CD8-positive, alpha-beta memory T cell (primary cell): ENCODE data around the gene OR2T2. TPM values are rescaled to one million over a fixed set of nuclear protein-coding genes. Genes with fewer than 3 reads are reported as not detected.

Experiments used
- polyA plus RNA-seq: library from polyadenylated mRNA; unstranded; fragments of 300-500 nt; fragmentation: Illumina TruSeq; gene quantifications from one replicate; pipeline ENCODE4 v1.2.3, GENCODE V29; 2021
- total RNA-seq, 2 experiments: library from RNA; stranded (reverse); gene quantifications; one replicate each; pipeline ENCODE4 v1.2.3, GENCODE V29; 2021

Gene OR2T2
- total and polyA plus RNA-seq, 3 experiments from 2014 or later: not detected

Other genes with a start within 250 kb of the OR2T2 start
- not detected for gene OR2M3, start 248.4 kb upstream of the OR2T2 start, total RNA-seq
- not detected for gene OR2M3, start 248.4 kb upstream of the OR2T2 start, polyA plus RNA-seq
- not detected for gene OR2M4, start 214.2 kb upstream of the OR2T2 start, total RNA-seq
- not detected for gene OR2M4, start 214.2 kb upstream of the OR2T2 start, polyA plus RNA-seq
- not detected for gene OR2T33, start 167.7 kb upstream of the OR2T2 start, total RNA-seq
- gene OR2T33, start 167.7 kb upstream of the OR2T2 start, polyA plus RNA-seq: not detected
- gene OR2T12, start 142.2 kb upstream of the OR2T2 start, total RNA-seq: not detected
- gene OR2T12, start 142.2 kb upstream of the OR2T2 start, polyA plus RNA-seq: not detected
- not detected for gene OR2M7, start 121.1 kb upstream of the OR2T2 start, total RNA-seq
- gene OR2M7, start 121.1 kb upstream of the OR2T2 start, polyA plus RNA-seq: not detected
- gene OR14C36, start 96.9 kb upstream of the OR2T2 start, total RNA-seq: not detected
- not detected for gene OR14C36, start 96.9 kb upstream of the OR2T2 start, polyA plus RNA-seq
- not detected for gene OR2T4, start 84.0 kb upstream of the OR2T2 start, total RNA-seq
- not detected for gene OR2T4, start 84.0 kb upstream of the OR2T2 start, polyA plus RNA-seq
- gene OR2T6, start 69.9 kb upstream of the OR2T2 start, total RNA-seq: not detected
- gene OR2T6, start 69.9 kb upstream of the OR2T2 start, polyA plus RNA-seq: not detected
- not detected for gene OR2T1, start 42.6 kb upstream of the OR2T2 start, total RNA-seq
- gene OR2T1, start 42.6 kb upstream of the OR2T2 start, polyA plus RNA-seq: not detected
- not detected for gene OR2T3, start 27.7 kb downstream of the OR2T2 start, total RNA-seq
- gene OR2T3, start 27.7 kb downstream of the OR2T2 start, polyA plus RNA-seq: not detected
- not detected for gene OR2T5, start 43.0 kb downstream of the OR2T2 start, total RNA-seq
- gene OR2T5, start 43.0 kb downstream of the OR2T2 start, polyA plus RNA-seq: not detected
- not detected for gene OR2G6, start 62.4 kb downstream of the OR2T2 start, total RNA-seq
- not detected for gene OR2G6, start 62.4 kb downstream of the OR2T2 start, polyA plus RNA-seq
- gene OR2T29, start 117.1 kb downstream of the OR2T2 start, total RNA-seq: not detected
- not detected for gene OR2T29, start 117.1 kb downstream of the OR2T2 start, polyA plus RNA-seq
- gene OR2T34, start 129.1 kb downstream of the OR2T2 start, total RNA-seq: not detected
- not detected for gene OR2T34, start 129.1 kb downstream of the OR2T2 start, polyA plus RNA-seq
- gene OR2T10, start 152.1 kb downstream of the OR2T2 start, total RNA-seq: not detected
- gene OR2T10, start 152.1 kb downstream of the OR2T2 start, polyA plus RNA-seq: not detected
- not detected for gene OR2T11, start 189.5 kb downstream of the OR2T2 start, total RNA-seq
- not detected for gene OR2T11, start 189.5 kb downstream of the OR2T2 start, polyA plus RNA-seq
- gene OR2T35, start 199.6 kb downstream of the OR2T2 start, total RNA-seq: not detected
- not detected for gene OR2T35, start 199.6 kb downstream of the OR2T2 start, polyA plus RNA-seq
- not detected for gene OR2T27, start 209.9 kb downstream of the OR2T2 start, total RNA-seq
- not detected for gene OR2T27, start 209.9 kb downstream of the OR2T2 start, polyA plus RNA-seq